Measurements from ENCODE around the gene GLE1.

DNA sequence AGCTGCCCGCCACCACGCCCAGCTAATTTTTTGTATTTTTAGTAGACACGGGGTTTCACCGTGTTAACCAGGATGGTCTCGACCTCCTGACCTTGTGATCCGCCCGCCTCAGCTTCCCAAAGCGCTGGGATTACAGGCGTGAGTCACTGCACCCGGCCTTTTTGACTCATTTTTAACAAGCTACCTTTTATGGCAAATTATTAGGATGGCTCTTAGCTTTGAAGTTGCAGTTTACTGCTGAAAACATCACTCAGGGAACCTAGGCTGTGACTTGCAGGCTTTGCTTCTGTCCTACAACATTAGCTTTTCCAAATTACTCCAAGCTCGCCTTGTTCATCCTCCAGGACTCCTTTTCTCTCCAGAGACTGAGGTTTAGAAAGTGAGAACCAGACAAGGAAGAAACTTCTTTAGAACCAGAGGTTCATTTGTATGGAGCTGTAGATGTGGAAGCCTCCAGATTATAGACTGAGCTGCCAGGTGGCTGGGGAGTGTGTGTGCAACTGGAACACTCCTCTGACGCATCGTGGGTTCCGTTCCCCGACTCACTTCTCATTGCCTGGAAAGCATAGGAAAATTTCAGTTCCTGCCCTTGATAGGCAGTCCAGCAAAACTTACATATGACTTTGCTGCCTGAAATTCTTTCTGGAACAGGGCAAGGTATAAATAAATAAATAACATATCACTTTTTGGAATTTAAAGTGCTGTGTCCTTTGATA is 24.1 kb downstream of the GLE1 start:
- TF ChIP-seq, protein P1, sequence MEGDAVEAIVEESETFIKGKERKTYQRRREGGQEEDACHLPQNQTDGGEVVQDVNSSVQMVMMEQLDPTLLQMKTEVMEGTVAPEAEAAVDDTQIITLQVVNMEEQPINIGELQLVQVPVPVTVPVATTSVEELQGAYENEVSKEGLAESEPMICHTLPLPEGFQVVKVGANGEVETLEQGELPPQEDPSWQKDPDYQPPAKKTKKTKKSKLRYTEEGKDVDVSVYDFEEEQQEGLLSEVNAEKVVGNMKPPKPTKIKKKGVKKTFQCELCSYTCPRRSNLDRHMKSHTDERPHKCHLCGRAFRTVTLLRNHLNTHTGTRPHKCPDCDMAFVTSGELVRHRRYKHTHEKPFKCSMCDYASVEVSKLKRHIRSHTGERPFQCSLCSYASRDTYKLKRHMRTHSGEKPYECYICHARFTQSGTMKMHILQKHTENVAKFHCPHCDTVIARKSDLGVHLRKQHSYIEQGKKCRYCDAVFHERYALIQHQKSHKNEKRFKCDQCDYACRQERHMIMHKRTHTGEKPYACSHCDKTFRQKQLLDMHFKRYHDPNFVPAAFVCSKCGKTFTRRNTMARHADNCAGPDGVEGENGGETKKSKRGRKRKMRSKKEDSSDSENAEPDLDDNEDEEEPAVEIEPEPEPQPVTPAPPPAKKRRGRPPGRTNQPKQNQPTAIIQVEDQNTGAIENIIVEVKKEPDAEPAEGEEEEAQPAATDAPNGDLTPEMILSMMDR (IDR thresholded peaks at IDR 0.05): no peak
- TF ChIP-seq POLR2A (IDR thresholded peaks at IDR 0.05): no peak

All from esophagus squamous epithelium (tissue), 4 donors.